ENCODE results near the gene SIRT5.

GRCh38 chr6:13638014-13638413, 63.6 kb downstream of the SIRT5 start:
- TF ChIP-seq CTCF (IDR thresholded peaks at IDR 0.05), result no peak
- no peak for TF ChIP-seq EZH2 (IDR thresholded peaks at IDR 0.05; ENCODE audit: borderline replicate concordance, insufficient read depth, low read depth, low read length, poor library complexity, severe bottlenecking)

Measured in B cell (primary cell).